Lower lobe of right lung (tissue), 2 donors: Measurements from ENCODE around the gene AOAH. TPM values are rescaled to one million over a fixed set of nuclear protein-coding genes. Genes with fewer than 3 reads are reported as not detected.
"Not testable (repeated sequence)": the region's sequence is repeated elsewhere in the genome, so short reads cannot be mapped to it uniquely, and the experiment has no call there.

ENCODE experiments used
- ATAC-seq, 2 donors: fragments of 200-7000 bp; cut with Tn5 transposase; one replicate each; pipeline ENCODE4 v1.9.1; 2020 to 2022; ENCODE audit warnings: mild to moderate bottlenecking in 2 of 2, moderate library complexity in 2 of 2
- DNase-seq: peaks from one replicate; pipeline ENCODE4 v3.0.0-alpha.2; 2020
- H3K27ac ChIP-seq: fragments of 200-600 bp; one replicate; pipeline ENCODE4 v1.8.0; 2022
- H3K27me3 ChIP-seq: fragments of 200-600 bp; one replicate; pipeline ENCODE4 v1.8.0; 2022; ENCODE audit warnings: low read depth
- H3K36me3 ChIP-seq: fragments of 200-600 bp; one replicate; pipeline ENCODE4 v1.8.0; 2022; ENCODE audit warnings: mild to moderate bottlenecking
- H3K4me1 ChIP-seq: fragments of 200-600 bp; one replicate; pipeline ENCODE4 v1.8.0; 2022
- H3K4me3 ChIP-seq: fragments of 200-600 bp; one replicate; pipeline ENCODE4 v1.8.0; 2022; ENCODE audit warnings: mild to moderate bottlenecking
- H3K9me3 ChIP-seq: fragments of 200-600 bp; one replicate; pipeline ENCODE4 v1.8.0; 2022
- intact Hi-C: fragments of 100-400 bp; cut with DNase I; formaldehyde crosslinking; loops from one replicate; pipeline ENCODE4 v1.11.0; 2022
- total RNA-seq: library from RNA; stranded (reverse); fragmentation: NEBNext Ultra II Directional; extraction: Animal tissue kit (Norgen Biotek cat#: 25700); gene quantifications from one replicate; pipeline ENCODE4 v1.2.1, GENCODE V29; 2021
- TF ChIP-seq, protein P1 (sequence below): fragments of 200-600 bp; IDR thresholded peaks from one replicate; pipeline ENCODE4 v1.8.0; 2022; ENCODE audit warnings: antibody characterized with exemption, mild to moderate bottlenecking
- donor health status: DM: no; HTN: yes; CAD: no; lungs with severe emphysema.

The AOAH gene
- total RNA-seq, 1 donor from 2014 or later = 29.2 TPM

DNA sequence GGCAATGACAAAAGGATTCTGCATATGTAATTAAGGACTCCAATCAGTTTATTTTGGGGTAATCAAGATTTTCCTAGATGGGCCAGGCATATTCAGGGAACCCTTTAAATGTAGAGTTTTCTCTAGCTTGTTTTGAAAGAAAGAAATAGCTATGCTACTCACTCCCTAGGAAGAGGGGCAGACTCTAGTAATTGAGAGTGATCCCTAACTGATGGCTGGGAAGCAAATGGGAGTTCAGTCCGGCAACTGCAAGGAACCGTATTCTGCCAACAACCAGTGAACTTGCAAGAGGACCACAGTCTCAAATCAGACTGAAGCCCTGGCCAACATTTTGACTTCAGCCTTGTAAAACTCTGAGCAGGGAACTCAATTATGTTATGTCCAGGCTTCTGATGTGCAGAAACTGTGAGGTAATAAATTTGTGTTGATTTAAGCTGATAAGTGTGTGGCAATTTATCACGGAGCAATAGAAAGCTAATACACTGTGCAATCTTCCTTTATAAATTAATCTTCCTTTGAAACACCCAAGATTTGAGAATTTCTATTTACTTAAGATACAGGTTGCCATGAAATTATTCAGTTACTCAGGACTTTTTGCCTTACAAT, 14.0 kb downstream of the AOAH start:
- H3K27me3 ChIP-seq = no peaks in the 10 kb centered on the region
- H3K36me3 ChIP-seq = no peaks in the 10 kb centered on the region
- intact Hi-C loops = no loop called here
- DNase-seq = no peak
- no peak overlapping the region for H3K4me3 ChIP-seq
- no peaks in the 10 kb centered on the region for H3K4me1 ChIP-seq
- no peak for ATAC-seq
- no peak overlapping the region for H3K27ac ChIP-seq
- peaks cover 8% of the 10 kb centered on the region for H3K9me3 ChIP-seq
- TF ChIP-seq, protein P1, sequence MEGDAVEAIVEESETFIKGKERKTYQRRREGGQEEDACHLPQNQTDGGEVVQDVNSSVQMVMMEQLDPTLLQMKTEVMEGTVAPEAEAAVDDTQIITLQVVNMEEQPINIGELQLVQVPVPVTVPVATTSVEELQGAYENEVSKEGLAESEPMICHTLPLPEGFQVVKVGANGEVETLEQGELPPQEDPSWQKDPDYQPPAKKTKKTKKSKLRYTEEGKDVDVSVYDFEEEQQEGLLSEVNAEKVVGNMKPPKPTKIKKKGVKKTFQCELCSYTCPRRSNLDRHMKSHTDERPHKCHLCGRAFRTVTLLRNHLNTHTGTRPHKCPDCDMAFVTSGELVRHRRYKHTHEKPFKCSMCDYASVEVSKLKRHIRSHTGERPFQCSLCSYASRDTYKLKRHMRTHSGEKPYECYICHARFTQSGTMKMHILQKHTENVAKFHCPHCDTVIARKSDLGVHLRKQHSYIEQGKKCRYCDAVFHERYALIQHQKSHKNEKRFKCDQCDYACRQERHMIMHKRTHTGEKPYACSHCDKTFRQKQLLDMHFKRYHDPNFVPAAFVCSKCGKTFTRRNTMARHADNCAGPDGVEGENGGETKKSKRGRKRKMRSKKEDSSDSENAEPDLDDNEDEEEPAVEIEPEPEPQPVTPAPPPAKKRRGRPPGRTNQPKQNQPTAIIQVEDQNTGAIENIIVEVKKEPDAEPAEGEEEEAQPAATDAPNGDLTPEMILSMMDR = no peak

DNA sequence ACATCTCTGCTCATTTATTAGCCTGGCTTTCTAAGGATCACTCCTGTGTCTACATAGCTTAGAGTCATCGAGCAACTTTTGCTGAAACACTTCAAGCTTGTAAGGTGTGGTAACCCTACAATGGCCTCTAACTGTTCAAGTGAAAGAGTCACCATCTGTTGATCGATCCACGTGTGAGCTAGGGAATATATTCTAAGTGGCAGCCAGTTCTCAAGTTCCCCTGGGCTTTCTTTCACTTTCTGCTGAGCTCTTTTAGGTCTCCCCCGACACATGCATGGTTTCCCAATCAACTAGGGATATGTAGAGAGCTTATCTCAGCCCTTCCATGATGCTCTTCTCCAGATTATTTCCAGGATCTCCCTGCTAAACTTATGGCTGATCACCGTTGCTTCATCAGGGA, 15.5 kb downstream of the AOAH start:
- Histone ChIP-seq H3K4me1 (no peaks in the 10 kb centered on the region), H3K36me3 (no peaks in the 10 kb centered on the region), H3K4me3 (no peak overlapping the region), H3K9me3 (peaks cover 8% of the 10 kb centered on the region), H3K27me3 (no peaks in the 10 kb centered on the region), H3K27ac (no peak overlapping the region)
- DNase-seq (no peak), ATAC-seq (peak in 1 of 2 donors; percentile 15)
- TF ChIP-seq, protein P1 = no peak
- intact Hi-C loops = no loop called here

DNA sequence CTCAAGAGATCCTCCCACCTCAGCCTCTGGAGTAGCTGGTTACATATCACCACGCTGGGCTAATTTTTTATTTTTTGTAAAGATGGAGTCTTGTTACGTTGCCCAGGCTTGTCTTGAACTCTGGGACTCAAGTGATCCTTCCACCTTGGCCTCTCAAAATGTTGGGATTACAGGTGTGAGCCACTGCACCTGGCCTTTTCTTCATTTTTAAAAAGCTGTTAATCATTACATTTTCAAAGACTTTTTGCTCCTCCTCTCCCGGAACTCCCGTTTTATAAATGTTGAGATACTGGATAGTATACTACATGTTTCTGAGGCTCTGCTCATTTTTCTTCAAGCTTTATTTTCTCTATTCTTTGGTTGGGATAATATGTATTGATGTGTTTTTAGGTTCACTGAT, 16.4 kb downstream of the AOAH start:
- ATAC-seq (no peak), DNase-seq (no peak)
- peaks cover 8% of the 10 kb centered on the region for H3K9me3 ChIP-seq
- H3K4me1 ChIP-seq = no peaks in the 10 kb centered on the region
- intact Hi-C loops = no loop called here
- no peak overlapping the region for H3K27ac ChIP-seq
- H3K27me3 ChIP-seq = no peaks in the 10 kb centered on the region
- TF ChIP-seq, protein P1 = no peak
- H3K4me3 ChIP-seq = no peak overlapping the region
- no peaks in the 10 kb centered on the region for H3K36me3 ChIP-seq

DNA sequence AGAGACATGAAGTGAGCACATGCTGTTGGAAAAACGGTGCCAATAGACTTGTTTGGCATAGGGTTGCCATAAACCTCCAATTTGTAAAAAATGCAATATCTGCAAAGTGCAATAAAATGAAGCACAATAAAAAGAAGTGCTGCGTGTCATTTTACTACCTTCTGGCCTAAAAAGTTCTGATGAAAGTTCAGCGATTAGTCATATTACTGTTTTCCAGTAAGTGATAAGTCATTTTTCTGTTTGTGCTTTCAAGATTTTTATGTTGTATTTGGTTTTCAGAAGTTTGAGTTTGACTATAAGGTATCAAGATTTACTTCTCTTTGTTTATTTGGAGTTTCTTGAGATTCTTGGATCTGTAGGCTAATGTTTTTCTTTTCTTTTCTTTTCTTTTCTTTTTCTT, 16.8 kb downstream of the AOAH start:
- no peak for DNase-seq
- ATAC-seq = no peak
- intact Hi-C loops = no loop called here
- H3K4me1 ChIP-seq = no peaks in the 10 kb centered on the region
- H3K4me3 ChIP-seq = no peak overlapping the region
- H3K36me3 ChIP-seq = no peaks in the 10 kb centered on the region
- TF ChIP-seq, protein P1 = no peak
- no peak overlapping the region for H3K27ac ChIP-seq
- H3K27me3 ChIP-seq = no peaks in the 10 kb centered on the region
- H3K9me3 ChIP-seq = peaks cover 8% of the 10 kb centered on the region

DNA sequence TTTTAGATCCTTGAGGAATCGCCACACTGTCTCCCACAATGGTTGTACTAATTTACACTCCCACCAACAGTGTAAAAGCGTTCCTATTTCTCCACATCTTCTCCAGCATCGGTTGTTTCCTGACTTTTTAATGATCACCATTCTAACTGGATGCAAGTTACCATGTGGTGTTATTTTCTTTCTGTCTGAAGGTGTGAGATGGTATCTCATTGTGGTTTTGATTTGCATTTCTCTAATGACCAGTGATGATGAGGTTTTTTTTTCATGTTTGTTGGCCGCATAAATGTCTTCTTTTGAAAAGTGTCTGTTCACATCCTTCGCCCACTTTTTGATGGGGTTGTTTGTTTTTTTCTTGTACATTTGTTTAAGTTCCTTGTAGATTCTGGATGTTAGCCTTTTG, 20.4 kb downstream of the AOAH start:
- H3K36me3 ChIP-seq, H3K27me3 ChIP-seq, H3K4me3 ChIP-seq, intact Hi-C loops, ATAC-seq, H3K9me3 ChIP-seq, H3K27ac ChIP-seq, DNase-seq, H3K4me1 ChIP-seq: not testable (repeated sequence)

DNA sequence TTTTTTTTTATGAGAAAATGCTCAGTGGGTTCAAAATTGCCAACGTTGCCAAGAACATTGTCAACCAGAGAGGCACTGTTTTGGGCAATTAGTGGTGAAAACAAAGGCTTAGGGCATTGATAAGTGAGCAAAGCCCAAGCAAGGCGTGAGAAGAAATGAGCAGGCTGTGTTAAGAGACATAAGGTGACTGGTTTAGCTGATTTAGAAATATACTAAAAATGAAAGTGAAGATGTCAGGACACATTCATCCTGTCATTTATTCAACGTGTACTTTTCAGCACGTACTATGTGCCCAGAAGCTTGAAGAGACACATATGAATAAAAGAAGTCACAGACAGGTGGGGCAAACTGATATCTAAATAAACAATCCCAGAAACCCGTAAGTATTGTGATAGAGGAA, 31.8 kb downstream of the AOAH start:
- ATAC-seq (no peak), DNase-seq (no peak)
- H3K4me1 ChIP-seq = no peaks in the 10 kb centered on the region
- no peak overlapping the region for H3K27ac ChIP-seq
- H3K36me3 ChIP-seq = no peaks in the 10 kb centered on the region
- intact Hi-C loops = no loop called here
- H3K27me3 ChIP-seq = no peaks in the 10 kb centered on the region
- TF ChIP-seq, protein P1 = no peak
- no peak overlapping the region for H3K4me3 ChIP-seq
- no peaks in the 10 kb centered on the region for H3K9me3 ChIP-seq
